Measurements from ENCODE around the gene FANK1.

The FANK1 gene

GRCh38 chr10:125984865-125985495, 88.6 kb downstream of the FANK1 start:
- no peak for TF ChIP-seq RAD21 (IDR thresholded peaks at IDR 0.05; ENCODE audit: low read depth)

- TF ChIP-seq ZBTB7A (IDR thresholded peaks at IDR 0.05; ENCODE audit: low read depth) (no peak), EGR1 (IDR thresholded peaks at IDR 0.05) (no peak), NFIC (IDR thresholded peaks at IDR 0.05) (no peak), REST (IDR thresholded peaks at IDR 0.05; ENCODE audit: low read depth) (no peak), YY1 (IDR thresholded peaks at IDR 0.05; ENCODE audit: low read depth) (no peak), TCF12 (IDR thresholded peaks at IDR 0.05; ENCODE audit: low read depth) (no peak), RAD21 (IDR thresholded peaks at IDR 0.05; ENCODE audit: low read depth) (no peak), MAX (IDR thresholded peaks at IDR 0.05) (no peak), FOXM1 (IDR thresholded peaks at IDR 0.05; ENCODE audit: borderline replicate concordance, low read depth) (no peak), USF1 (IDR thresholded peaks at IDR 0.05) (no peak), CREB1 (IDR thresholded peaks at IDR 0.05; ENCODE audit: low read depth) (no peak), TAF1 (IDR thresholded peaks at IDR 0.05; ENCODE audit: low read depth) (no peak)
Measured at GRCh38 chr10:125985557-125986240, 89.3 kb downstream of the FANK1 start.

GRCh38 chr10:125989791-125990190, 93.4 kb downstream of the FANK1 start:
- TF ChIP-seq YY1 (IDR thresholded peaks at IDR 0.05; ENCODE audit: low read depth) (no peak), TCF12 (IDR thresholded peaks at IDR 0.05; ENCODE audit: low read depth) (no peak), FOXM1 (IDR thresholded peaks at IDR 0.05; ENCODE audit: borderline replicate concordance, low read depth) (no peak), TAF1 (IDR thresholded peaks at IDR 0.05; ENCODE audit: low read depth) (no peak), RAD21 (IDR thresholded peaks at IDR 0.05; ENCODE audit: low read depth) (no peak)

GRCh38 chr10:125990974-125991373, 94.6 kb downstream of the FANK1 start:
- TF ChIP-seq YY1 (IDR thresholded peaks at IDR 0.05; ENCODE audit: low read depth) (no peak), REST (IDR thresholded peaks at IDR 0.05; ENCODE audit: low read depth) (no peak), FOXM1 (IDR thresholded peaks at IDR 0.05; ENCODE audit: borderline replicate concordance, low read depth) (no peak), TAF1 (IDR thresholded peaks at IDR 0.05; ENCODE audit: low read depth) (no peak), CREB1 (IDR thresholded peaks at IDR 0.05; ENCODE audit: low read depth) (no peak), NFIC (IDR thresholded peaks at IDR 0.05) (no peak), TEAD4 (IDR thresholded peaks at IDR 0.05) (no peak), USF1 (IDR thresholded peaks at IDR 0.05) (no peak), RAD21 (IDR thresholded peaks at IDR 0.05; ENCODE audit: low read depth) (no peak), TCF12 (IDR thresholded peaks at IDR 0.05; ENCODE audit: low read depth) (no peak)

GRCh38 chr10:125991392-125991791, 95.0 kb downstream of the FANK1 start:
- TF ChIP-seq EGR1 (IDR thresholded peaks at IDR 0.05) = no peak
- TF ChIP-seq NFIC (IDR thresholded peaks at IDR 0.05) = no peak
- no peak for TF ChIP-seq USF1 (IDR thresholded peaks at IDR 0.05)
- no peak for TF ChIP-seq REST (IDR thresholded peaks at IDR 0.05; ENCODE audit: low read depth)
- TF ChIP-seq CEBPB (IDR thresholded peaks at IDR 0.05) = no peak
- no peak for TF ChIP-seq EP300 (IDR thresholded peaks at IDR 0.05; ENCODE audit: borderline replicate concordance)
- no peak for TF ChIP-seq CREB1 (IDR thresholded peaks at IDR 0.05; ENCODE audit: low read depth)
- no peak for TF ChIP-seq YY1 (IDR thresholded peaks at IDR 0.05; ENCODE audit: low read depth)
- TF ChIP-seq TCF12 (IDR thresholded peaks at IDR 0.05; ENCODE audit: low read depth) = no peak
- TF ChIP-seq FOXM1 (IDR thresholded peaks at IDR 0.05; ENCODE audit: borderline replicate concordance, low read depth) = no peak
- TF ChIP-seq ZBTB7A (IDR thresholded peaks at IDR 0.05; ENCODE audit: low read depth) = no peak
- TF ChIP-seq RAD21 (IDR thresholded peaks at IDR 0.05; ENCODE audit: low read depth) = no peak
- no peak for TF ChIP-seq MAX (IDR thresholded peaks at IDR 0.05)
- TF ChIP-seq TAF1 (IDR thresholded peaks at IDR 0.05; ENCODE audit: low read depth) = no peak
- TF ChIP-seq TEAD4 (IDR thresholded peaks at IDR 0.05) = no peak

Measured in Ishikawa (cell line).